Body of pancreas (tissue), 4 donors: ENCODE results near the gene ACAP3.

Experiments used
- CTCF ChIP-seq, 7 experiments: fragments of 450-650 bp in 4 of 7; fragments of 200-600 bp in 3 of 7; sonication (generic) in 3 of 7; IDR thresholded peaks; one replicate each; pipeline ENCODE4 v1.5.1; 2016 to 2019; ENCODE audit warnings: antibody characterized with exemption in 7 of 7
- POLR2A ChIP-seq, 3 donors: fragments of 450-650 bp; IDR thresholded peaks; one replicate each; pipeline ENCODE4 v1.6.1; 2016; ENCODE audit warnings: antibody characterized with exemption in 3 of 3, mild to moderate bottlenecking in 2 of 3

GRCh38 chr1:1310476-1311053 lies 2.8 kb upstream of the ACAP3 start:
- TF ChIP-seq CTCF (IDR thresholded peaks at IDR 0.05) (no peak), POLR2A (IDR thresholded peaks at IDR 0.05) (no peak)
